Loucy (cell line): ENCODE results near the gene MBD3L1.

ENCODE experiments used
- H2AFZ ChIP-seq: fragments of 200-600 bp; sonication (generic); 2 replicates; pipeline ENCODE4 v1.6.0; 2016; ENCODE audit warnings: antibody characterized with exemption, mild to moderate bottlenecking, low read length, moderate library complexity
- H3F3A ChIP-seq: fragments of 200-600 bp; 2 replicates; pipeline ENCODE4 v1.6.0; 2016; ENCODE audit warnings: antibody characterized with exemption, low read depth, mild to moderate bottlenecking
- H3K27me3 ChIP-seq: fragments of 200-600 bp; sonication (generic); 2 replicates; pipeline ENCODE4 v1.6.1; 2014; ENCODE audit warnings: low read length, mild to moderate bottlenecking; ENCODE audit not compliant: insufficient read depth, poor library complexity, severe bottlenecking
- H3K36me3 ChIP-seq: fragments of 200-600 bp; sonication (generic); 2 replicates; pipeline ENCODE4 v1.6.1; 2016; ENCODE audit warnings: low read length; ENCODE audit not compliant: insufficient read depth
- H3K4me1 ChIP-seq: fragments of 200-600 bp; sonication (generic); 2 replicates; pipeline ENCODE4 v1.5.1; 2014; ENCODE audit warnings: low read length, mild to moderate bottlenecking; ENCODE audit not compliant: insufficient read depth, poor library complexity, severe bottlenecking
- H3K4me2 ChIP-seq: fragments of 200-600 bp; sonication (generic); 2 replicates; pipeline ENCODE4 v1.6.0; 2014; ENCODE audit warnings: antibody characterized with exemption, low read length, low read depth, mild to moderate bottlenecking; ENCODE audit not compliant: poor library complexity, severe bottlenecking
- H3K4me3 ChIP-seq: fragments of 200-600 bp; sonication (generic); 2 replicates; pipeline ENCODE4 v1.5.1; 2014; ENCODE audit warnings: low read length, mild to moderate bottlenecking, mixed read lengths; ENCODE audit not compliant: poor library complexity, severe bottlenecking
- H3K79me2 ChIP-seq: fragments of 200-600 bp; sonication (generic); 2 replicates; pipeline ENCODE4 v1.6.1; 2014; ENCODE audit warnings: low read length; ENCODE audit not compliant: insufficient read depth
- H3K9ac ChIP-seq: fragments of 200-600 bp; sonication (generic); 2 replicates; pipeline ENCODE4 v1.6.0; 2014; ENCODE audit warnings: mild to moderate bottlenecking, low read depth, low read length, moderate library complexity; ENCODE audit not compliant: poor library complexity, severe bottlenecking
- H3K9me2 ChIP-seq: fragments of 200-600 bp; sonication (generic); replicated peaks from 2 replicates; pipeline ENCODE4 v1.6.1; 2016; ENCODE audit warnings: low read depth, low read length, mixed read lengths
- H3K9me3 ChIP-seq: fragments of 200-600 bp; sonication (generic); 2 replicates; pipeline ENCODE4 v1.6.1; 2014; ENCODE audit warnings: mild to moderate bottlenecking, antibody characterized with exemption, low read length, low read depth; ENCODE audit not compliant: insufficient read depth
- H4K20me1 ChIP-seq: fragments of 200-600 bp; sonication (generic); 2 replicates; pipeline ENCODE4 v1.6.0; 2014; ENCODE audit warnings: antibody characterized with exemption, low read length, mild to moderate bottlenecking; ENCODE audit not compliant: insufficient read depth, poor library complexity, severe bottlenecking
- EZH2phosphoT487 ChIP-seq: fragments of 200-600 bp; IDR thresholded peaks from 2 replicates; pipeline ENCODE4 v1.6.1; 2018; ENCODE audit warnings: antibody characterized with exemption, mild to moderate bottlenecking, moderate library complexity, borderline replicate concordance
- TF ChIP-seq, protein P1 (sequence below): fragments of 200-600 bp; sonication (generic); conservative IDR thresholded peaks from 2 replicates; pipeline ENCODE4 v1.5.1; 2014; ENCODE audit warnings: mild to moderate bottlenecking, antibody characterized with exemption, low read length

Gene MBD3L1

GRCh38 chr19:8858260-8858659, 26.1 kb downstream of the MBD3L1 start:
- H3K4me1 ChIP-seq = no peaks in the 10 kb centered on the region
- H3K36me3 ChIP-seq = no peaks in the 10 kb centered on the region
- H3F3A ChIP-seq = no peaks in the 10 kb centered on the region
- H3K4me2 ChIP-seq = no peak overlapping the region
- H4K20me1 ChIP-seq = no peaks in the 10 kb centered on the region
- TF ChIP-seq, protein P1, sequence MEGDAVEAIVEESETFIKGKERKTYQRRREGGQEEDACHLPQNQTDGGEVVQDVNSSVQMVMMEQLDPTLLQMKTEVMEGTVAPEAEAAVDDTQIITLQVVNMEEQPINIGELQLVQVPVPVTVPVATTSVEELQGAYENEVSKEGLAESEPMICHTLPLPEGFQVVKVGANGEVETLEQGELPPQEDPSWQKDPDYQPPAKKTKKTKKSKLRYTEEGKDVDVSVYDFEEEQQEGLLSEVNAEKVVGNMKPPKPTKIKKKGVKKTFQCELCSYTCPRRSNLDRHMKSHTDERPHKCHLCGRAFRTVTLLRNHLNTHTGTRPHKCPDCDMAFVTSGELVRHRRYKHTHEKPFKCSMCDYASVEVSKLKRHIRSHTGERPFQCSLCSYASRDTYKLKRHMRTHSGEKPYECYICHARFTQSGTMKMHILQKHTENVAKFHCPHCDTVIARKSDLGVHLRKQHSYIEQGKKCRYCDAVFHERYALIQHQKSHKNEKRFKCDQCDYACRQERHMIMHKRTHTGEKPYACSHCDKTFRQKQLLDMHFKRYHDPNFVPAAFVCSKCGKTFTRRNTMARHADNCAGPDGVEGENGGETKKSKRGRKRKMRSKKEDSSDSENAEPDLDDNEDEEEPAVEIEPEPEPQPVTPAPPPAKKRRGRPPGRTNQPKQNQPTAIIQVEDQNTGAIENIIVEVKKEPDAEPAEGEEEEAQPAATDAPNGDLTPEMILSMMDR = no peak
- no peak for TF ChIP-seq EZH2phosphoT487
- H3K27me3 ChIP-seq = no peaks in the 10 kb centered on the region
- H3K9me3 ChIP-seq = no peaks in the 10 kb centered on the region; the same call in 1 of the 2 replicates
- no peaks in the 10 kb centered on the region for H3K9me2 ChIP-seq
- no peaks in the 10 kb centered on the region for H3K79me2 ChIP-seq
- H3K4me3 ChIP-seq = no peak overlapping the region
- H2AFZ ChIP-seq = no peak overlapping the region
- no peak overlapping the region for H3K9ac ChIP-seq

DNA sequence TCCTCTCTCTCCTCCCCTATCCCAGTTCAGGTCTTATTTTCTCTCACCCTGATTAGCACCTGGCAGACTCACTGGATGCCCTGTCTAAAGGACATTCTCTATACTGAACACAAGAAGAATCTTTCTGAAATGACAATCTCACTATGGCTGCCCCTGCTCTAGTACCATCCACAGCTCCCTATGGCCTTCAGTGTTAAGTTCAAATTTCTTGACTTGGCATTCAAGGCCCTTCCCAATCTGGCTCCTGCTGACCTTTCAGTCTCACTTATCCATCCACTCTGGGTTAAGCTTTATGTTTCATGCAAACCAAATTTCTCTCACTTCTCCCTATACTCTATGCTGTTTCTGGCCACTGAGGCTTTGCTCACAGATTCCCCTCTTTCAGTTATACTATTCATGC, 34.2 kb downstream of the MBD3L1 start:
- no peaks in the 10 kb centered on the region; the same call in 1 of the 2 replicates for H3K9me3 ChIP-seq
- no peak overlapping the region for H3K9ac ChIP-seq
- H3K9me2 ChIP-seq = no peaks in the 10 kb centered on the region
- H3K4me2 ChIP-seq = no peak overlapping the region
- no peaks in the 10 kb centered on the region for H3F3A ChIP-seq
- H2AFZ ChIP-seq = no peak overlapping the region
- no peaks in the 10 kb centered on the region for H3K36me3 ChIP-seq
- H3K4me3 ChIP-seq = no peak overlapping the region
- H3K79me2 ChIP-seq = no peaks in the 10 kb centered on the region
- H3K4me1 ChIP-seq = no peaks in the 10 kb centered on the region
- no peak for TF ChIP-seq EZH2phosphoT487
- TF ChIP-seq, protein P1 = no peak
- H4K20me1 ChIP-seq = no peaks in the 10 kb centered on the region
- no peaks in the 10 kb centered on the region for H3K27me3 ChIP-seq

DNA sequence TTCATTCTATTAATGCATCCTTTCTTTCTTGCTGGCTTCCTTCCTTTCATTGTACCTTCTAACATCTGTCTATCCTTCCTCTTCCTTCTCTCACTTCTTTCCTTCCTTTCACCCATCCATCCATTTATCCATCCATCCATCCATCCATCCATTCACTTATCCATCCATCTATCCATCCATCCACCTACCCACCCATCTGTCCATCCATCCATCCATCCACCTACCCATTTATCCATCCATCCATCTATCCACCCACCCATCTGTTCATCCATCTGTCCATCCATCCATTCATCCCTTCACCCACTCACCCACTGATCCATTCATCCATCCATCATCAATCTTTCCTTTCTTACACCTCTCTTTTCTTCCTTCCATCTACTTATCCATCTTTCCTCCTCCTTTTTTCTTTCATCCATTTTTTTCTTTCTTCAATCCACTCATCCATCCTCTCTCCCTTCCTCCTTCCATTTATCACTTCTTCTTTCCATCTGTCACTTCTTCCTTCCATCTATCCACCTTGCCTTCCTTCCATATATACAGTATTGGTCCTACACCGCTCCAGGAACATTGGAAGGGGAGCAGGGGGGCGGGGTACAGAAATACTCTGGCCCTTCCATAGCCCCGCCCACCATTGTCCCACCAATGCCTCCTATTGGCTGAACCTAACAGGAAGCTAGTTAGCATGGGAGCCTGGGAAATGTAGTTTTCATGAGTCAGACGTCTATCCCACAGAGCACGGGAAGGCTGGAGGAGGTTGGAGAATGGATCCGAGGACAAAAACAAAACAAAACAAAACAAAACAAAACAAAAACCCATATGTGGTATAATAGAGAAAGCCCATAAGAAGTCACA, 45.9 kb downstream of the MBD3L1 start:
- Histone ChIP-seq H3K79me2 (no peaks in the 10 kb centered on the region), H3F3A (no peaks in the 10 kb centered on the region), H3K4me2 (no peak overlapping the region), H3K9me2 (no peaks in the 10 kb centered on the region), H4K20me1 (no peaks in the 10 kb centered on the region), H3K27me3 (no peaks in the 10 kb centered on the region), H3K36me3 (no peaks in the 10 kb centered on the region), H3K4me3 (no peak overlapping the region), H3K9ac (no peak overlapping the region), H3K4me1 (no peaks in the 10 kb centered on the region), H3K9me3 (peaks cover 1% of the 10 kb centered on the region; the same call in 1 of the 2 replicates), H2AFZ (no peak overlapping the region)
- TF ChIP-seq, protein P1 = no peak
